Measurements from ENCODE around the gene BPTF.
"Not testable (repeated sequence)": the region's sequence is repeated elsewhere in the genome, so short reads cannot be mapped to it uniquely, and the experiment has no call there.

BPTF gene

GRCh38 chr17:67801626-67802175 is 23.6 kb upstream of the BPTF start:
- Histone ChIP-seq H3K9me3 (ENCODE audit: insufficient read depth, low read length) (no peaks in the 10 kb centered on the region), H2AFZ (ENCODE audit: low read depth, low read length, severe bottlenecking) (no peak overlapping the region), H3K79me2 (ENCODE audit: insufficient read depth, low read length) (no peaks in the 10 kb centered on the region), H3K4me2 (ENCODE audit: low read depth, low read length, poor library complexity, severe bottlenecking) (no peak overlapping the region), H3K27me3 (ENCODE audit: low read length) (no peaks in the 10 kb centered on the region), H4K20me1 (ENCODE audit: low read depth, low read length) (no peaks in the 10 kb centered on the region), H3K9ac (ENCODE audit: low read length) (no peak overlapping the region), H3K4me3 (ENCODE audit: insufficient read depth, low read length, poor library complexity, severe bottlenecking) (no peak overlapping the region), H3K9me2 (replicated peaks; ENCODE audit: insufficient read depth, low read length) (no peaks in the 10 kb centered on the region), H3K27ac (ENCODE audit: low read depth, low read length) (no peak overlapping the region), H3F3A (ENCODE audit: insufficient read depth) (peaks cover 9% of the 10 kb centered on the region), H3K36me3 (ENCODE audit: low read length) (no peaks in the 10 kb centered on the region)
- no peak for TF ChIP-seq EZH2phosphoT487 (conservative IDR thresholded peaks at IDR 0.05; ENCODE audit: low read length)
- TF ChIP-seq CTCF (IDR thresholded peaks at IDR 0.05; ENCODE audit: insufficient read depth, low read length, poor library complexity, severe bottlenecking), result peak; percentile 33

GRCh38 chr17:67810464-67810863 is 14.8 kb upstream of the BPTF start:
- no peak overlapping the region for H3K4me2 ChIP-seq (ENCODE audit: low read depth, low read length, poor library complexity, severe bottlenecking)

GRCh38 chr17:67812380-67812779 is 12.9 kb upstream of the BPTF start:
- Histone ChIP-seq H3K4me3 (ENCODE audit: insufficient read depth, low read length, poor library complexity, severe bottlenecking) (peak overlapping the region; percentile 26), H3K27ac (ENCODE audit: low read depth, low read length) (peak overlapping the region; percentile 97), H3F3A (ENCODE audit: insufficient read depth) (peaks cover 71% of the 10 kb centered on the region), H3K4me2 (ENCODE audit: low read depth, low read length, poor library complexity, severe bottlenecking) (peak overlapping the region; percentile 60), H3K9ac (ENCODE audit: low read length) (peak overlapping the region; percentile 22)
- not testable (repeated sequence) for H3K9me2 ChIP-seq (replicated peaks; ENCODE audit: insufficient read depth, low read length); H3K79me2 ChIP-seq (ENCODE audit: insufficient read depth, low read length); H2AFZ ChIP-seq (ENCODE audit: low read depth, low read length, severe bottlenecking); H3K27me3 ChIP-seq (ENCODE audit: low read length); H3K9me3 ChIP-seq (ENCODE audit: insufficient read depth, low read length); H4K20me1 ChIP-seq (ENCODE audit: low read depth, low read length); H3K36me3 ChIP-seq (ENCODE audit: low read length)

More at GRCh38 chr17:67810464-67810863, 14.8 kb upstream of the BPTF start:
- Histone ChIP-seq H3K4me3 (ENCODE audit: insufficient read depth, low read length, poor library complexity, severe bottlenecking) (no peak overlapping the region), H3K9me3 (ENCODE audit: insufficient read depth, low read length) (no peaks in the 10 kb centered on the region), H3F3A (ENCODE audit: insufficient read depth) (peaks cover 55% of the 10 kb centered on the region), H2AFZ (ENCODE audit: low read depth, low read length, severe bottlenecking) (no peak overlapping the region), H3K27ac (ENCODE audit: low read depth, low read length) (peak overlapping the region; percentile 97), H3K9me2 (replicated peaks; ENCODE audit: insufficient read depth, low read length) (no peaks in the 10 kb centered on the region), H4K20me1 (ENCODE audit: low read depth, low read length) (no peaks in the 10 kb centered on the region), H3K9ac (ENCODE audit: low read length) (no peak overlapping the region), H3K79me2 (ENCODE audit: insufficient read depth, low read length) (no peaks in the 10 kb centered on the region), H3K27me3 (ENCODE audit: low read length) (no peaks in the 10 kb centered on the region), H3K36me3 (ENCODE audit: low read length) (no peaks in the 10 kb centered on the region)
- TF ChIP-seq CTCF (IDR thresholded peaks at IDR 0.05; ENCODE audit: insufficient read depth, low read length, poor library complexity, severe bottlenecking), result no peak
- TF ChIP-seq EZH2phosphoT487 (conservative IDR thresholded peaks at IDR 0.05; ENCODE audit: low read length), result no peak

GRCh38 chr17:67813803-67814180 is 11.5 kb upstream of the BPTF start:
- no peak for TF ChIP-seq EZH2phosphoT487 (conservative IDR thresholded peaks at IDR 0.05; ENCODE audit: low read length)
- no peak for TF ChIP-seq CTCF (IDR thresholded peaks at IDR 0.05; ENCODE audit: insufficient read depth, low read length, poor library complexity, severe bottlenecking)
- Histone ChIP-seq H3K4me3 (ENCODE audit: insufficient read depth, low read length, poor library complexity, severe bottlenecking) (peak overlapping the region; percentile 15), H3F3A (ENCODE audit: insufficient read depth) (peaks cover 85% of the 10 kb centered on the region), H3K27ac (ENCODE audit: low read depth, low read length) (peak overlapping the region; percentile 97), H3K79me2 (ENCODE audit: insufficient read depth, low read length) (no peaks in the 10 kb centered on the region), H3K4me2 (ENCODE audit: low read depth, low read length, poor library complexity, severe bottlenecking) (peak overlapping the region; percentile 75), H3K9me3 (ENCODE audit: insufficient read depth, low read length) (no peaks in the 10 kb centered on the region), H4K20me1 (ENCODE audit: low read depth, low read length) (no peaks in the 10 kb centered on the region), H3K9ac (ENCODE audit: low read length) (peak overlapping the region; percentile 51), H3K27me3 (ENCODE audit: low read length) (no peaks in the 10 kb centered on the region), H3K9me2 (replicated peaks; ENCODE audit: insufficient read depth, low read length) (no peaks in the 10 kb centered on the region), H3K36me3 (ENCODE audit: low read length) (no peaks in the 10 kb centered on the region), H2AFZ (ENCODE audit: low read depth, low read length, severe bottlenecking) (no peak overlapping the region)

Data from SU-DHL-6 (cell line).